GM12872 (cell line): ENCODE results near the gene COLEC11.

ENCODE experiments used
- TF ChIP-seq, protein P1 (sequence below): IDR thresholded peaks from 3 replicates; pipeline ENCODE4 v1.5.1; 2011; ENCODE audit warnings: low read depth, mild to moderate bottlenecking, low read length, moderate library complexity; ENCODE audit not compliant: insufficient read depth

Gene COLEC11

GRCh38 chr2:3565117-3565516 lies 29.8 kb upstream of the COLEC11 start:
- TF ChIP-seq, protein P1, sequence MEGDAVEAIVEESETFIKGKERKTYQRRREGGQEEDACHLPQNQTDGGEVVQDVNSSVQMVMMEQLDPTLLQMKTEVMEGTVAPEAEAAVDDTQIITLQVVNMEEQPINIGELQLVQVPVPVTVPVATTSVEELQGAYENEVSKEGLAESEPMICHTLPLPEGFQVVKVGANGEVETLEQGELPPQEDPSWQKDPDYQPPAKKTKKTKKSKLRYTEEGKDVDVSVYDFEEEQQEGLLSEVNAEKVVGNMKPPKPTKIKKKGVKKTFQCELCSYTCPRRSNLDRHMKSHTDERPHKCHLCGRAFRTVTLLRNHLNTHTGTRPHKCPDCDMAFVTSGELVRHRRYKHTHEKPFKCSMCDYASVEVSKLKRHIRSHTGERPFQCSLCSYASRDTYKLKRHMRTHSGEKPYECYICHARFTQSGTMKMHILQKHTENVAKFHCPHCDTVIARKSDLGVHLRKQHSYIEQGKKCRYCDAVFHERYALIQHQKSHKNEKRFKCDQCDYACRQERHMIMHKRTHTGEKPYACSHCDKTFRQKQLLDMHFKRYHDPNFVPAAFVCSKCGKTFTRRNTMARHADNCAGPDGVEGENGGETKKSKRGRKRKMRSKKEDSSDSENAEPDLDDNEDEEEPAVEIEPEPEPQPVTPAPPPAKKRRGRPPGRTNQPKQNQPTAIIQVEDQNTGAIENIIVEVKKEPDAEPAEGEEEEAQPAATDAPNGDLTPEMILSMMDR, result no peak

DNA sequence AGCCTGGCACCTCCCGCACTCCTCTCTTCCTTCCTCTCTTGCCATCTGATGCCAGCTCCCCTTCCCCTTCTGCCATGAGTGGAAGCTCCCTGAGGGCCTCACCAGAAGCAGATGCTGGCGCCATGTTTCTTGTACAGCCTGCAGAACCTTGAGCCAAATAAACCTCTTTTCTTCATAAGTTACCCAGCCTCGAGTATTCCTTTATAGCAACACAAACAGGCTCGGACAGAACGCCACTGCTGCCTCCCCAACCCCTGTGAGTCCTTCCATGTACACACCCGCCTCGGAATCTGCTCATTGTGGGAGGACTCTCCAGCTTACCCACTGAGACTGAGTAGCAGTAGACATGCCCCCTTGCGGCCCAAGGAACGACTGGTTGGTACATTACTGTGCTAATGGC lies 28.1 kb upstream of the COLEC11 start:
- TF ChIP-seq, protein P1, result no peak

DNA sequence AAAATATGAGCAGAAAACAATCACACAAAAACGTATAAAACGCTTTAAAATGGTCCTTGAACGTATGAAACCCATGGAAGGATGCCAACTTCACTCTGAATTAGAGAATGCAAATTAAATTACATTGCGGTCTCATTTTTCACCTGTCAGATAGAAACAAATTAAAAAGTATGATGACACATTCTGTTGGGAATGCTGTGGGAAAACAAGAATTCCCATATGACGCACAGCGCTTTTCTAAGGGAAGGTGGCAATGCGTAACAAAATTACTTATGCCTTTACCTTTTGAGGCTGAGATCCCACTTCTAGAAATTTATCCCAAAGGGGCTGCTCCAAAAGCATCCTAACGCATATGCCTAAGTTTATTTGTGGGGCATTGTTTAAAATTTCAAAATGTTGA lies 23.6 kb upstream of the COLEC11 start:
- TF ChIP-seq, protein P1, result no peak

- TF ChIP-seq, protein P1, result no peak
Measured at GRCh38 chr2:3572620-3573019, 22.3 kb upstream of the COLEC11 start.

DNA sequence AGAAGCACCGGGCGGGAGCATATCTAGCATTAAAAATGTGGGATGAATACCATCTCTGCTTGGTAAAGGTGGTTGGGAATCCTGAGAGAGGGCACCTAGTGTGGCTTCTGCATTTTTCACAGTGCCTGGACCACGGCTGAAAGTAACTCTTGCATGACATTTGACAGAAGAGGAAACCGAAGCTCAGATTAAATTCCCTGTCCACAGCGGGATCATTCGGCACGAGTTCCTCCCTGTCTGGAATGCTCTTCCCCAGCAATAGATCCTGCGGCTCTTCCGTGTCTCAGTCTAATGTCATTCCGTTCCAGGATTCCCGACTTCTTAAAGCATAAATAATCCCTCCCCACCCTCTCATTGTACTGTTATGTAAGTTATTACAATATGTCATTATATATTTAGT lies 20.8 kb upstream of the COLEC11 start:
- TF ChIP-seq, protein P1, result no peak

- TF ChIP-seq, protein P1, result no peak
Measured at GRCh38 chr2:3575534-3576262, 19.2 kb upstream of the COLEC11 start.

GRCh38 chr2:3578987-3579386 lies 15.9 kb upstream of the COLEC11 start:
- TF ChIP-seq, protein P1, result no peak
